Activated CD4-positive, CD25-positive, alpha-beta regulatory T cell treated with anti-CD3 and anti-CD28 coated beads, Interleukin-2, amount 50 U/mL, for 24 hours (primary cell): ENCODE results near the gene MPPED2.
A peak's percentile ranks its signal among the peaks of the same experiment; 100 is the strongest.

Experiments
- ATAC-seq, 2 donors: fragments of 150-1000 bp; cut with Tn5 transposase; one replicate each; pipeline ENCODE4 v1.10.0; 2021; ENCODE audit warnings: mild to moderate bottlenecking in 1 of 2, moderate library complexity in 1 of 2

The MPPED2 gene, protein sequence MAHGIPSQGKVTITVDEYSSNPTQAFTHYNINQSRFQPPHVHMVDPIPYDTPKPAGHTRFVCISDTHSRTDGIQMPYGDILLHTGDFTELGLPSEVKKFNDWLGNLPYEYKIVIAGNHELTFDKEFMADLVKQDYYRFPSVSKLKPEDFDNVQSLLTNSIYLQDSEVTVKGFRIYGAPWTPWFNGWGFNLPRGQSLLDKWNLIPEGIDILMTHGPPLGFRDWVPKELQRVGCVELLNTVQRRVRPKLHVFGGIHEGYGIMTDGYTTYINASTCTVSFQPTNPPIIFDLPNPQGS

DNA sequence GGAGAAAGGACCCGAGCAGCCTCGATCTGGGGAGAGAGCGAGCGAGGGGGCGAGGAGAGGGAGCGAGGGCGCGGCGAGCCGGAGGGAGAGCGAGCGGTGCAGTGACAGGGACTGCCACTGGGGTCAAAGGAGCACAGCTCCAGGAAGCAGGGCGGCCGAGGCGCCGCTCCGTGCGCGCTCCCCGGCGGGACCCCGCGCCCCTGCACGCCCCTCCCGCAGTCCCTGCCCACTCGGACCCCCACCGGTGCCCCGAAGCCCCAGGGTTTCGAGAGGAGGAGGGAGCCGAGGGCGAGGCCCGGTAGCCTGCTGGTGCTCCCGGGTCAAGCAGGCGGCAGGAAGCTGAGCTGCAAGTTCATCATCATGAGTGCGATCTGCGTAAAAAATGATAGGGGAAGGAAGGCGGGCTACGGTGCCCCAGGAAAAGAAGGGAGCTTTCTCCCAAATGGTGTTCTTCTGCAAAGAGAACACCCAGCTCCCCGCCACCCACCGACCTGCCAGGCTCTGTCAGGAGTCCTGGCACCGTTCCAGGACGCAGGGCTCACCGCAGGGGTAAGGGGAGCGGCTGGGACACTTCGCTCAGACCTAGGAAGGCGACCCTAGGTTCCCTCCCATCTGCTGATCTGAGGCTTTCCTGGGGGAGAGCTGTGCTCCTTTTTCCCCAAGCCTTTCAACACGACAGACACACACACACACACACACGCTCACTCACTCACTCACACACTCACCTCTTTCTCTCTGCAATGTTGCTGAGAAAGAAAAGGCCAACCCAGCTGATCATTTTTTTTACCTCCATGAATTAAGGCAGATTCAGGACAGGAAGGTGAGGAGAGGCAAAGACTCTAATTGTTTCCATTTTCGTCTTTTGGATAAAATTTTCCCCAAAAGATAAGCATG, at the start of gene MPPED2:
Gene MPPED2 (minus strand): TSS at position 103 of the 894 bp plus-strand sequence. CDS start 5,980 bp downstream, outside the sequence.
- ATAC-seq: peak; percentile 41 to 63

DNA sequence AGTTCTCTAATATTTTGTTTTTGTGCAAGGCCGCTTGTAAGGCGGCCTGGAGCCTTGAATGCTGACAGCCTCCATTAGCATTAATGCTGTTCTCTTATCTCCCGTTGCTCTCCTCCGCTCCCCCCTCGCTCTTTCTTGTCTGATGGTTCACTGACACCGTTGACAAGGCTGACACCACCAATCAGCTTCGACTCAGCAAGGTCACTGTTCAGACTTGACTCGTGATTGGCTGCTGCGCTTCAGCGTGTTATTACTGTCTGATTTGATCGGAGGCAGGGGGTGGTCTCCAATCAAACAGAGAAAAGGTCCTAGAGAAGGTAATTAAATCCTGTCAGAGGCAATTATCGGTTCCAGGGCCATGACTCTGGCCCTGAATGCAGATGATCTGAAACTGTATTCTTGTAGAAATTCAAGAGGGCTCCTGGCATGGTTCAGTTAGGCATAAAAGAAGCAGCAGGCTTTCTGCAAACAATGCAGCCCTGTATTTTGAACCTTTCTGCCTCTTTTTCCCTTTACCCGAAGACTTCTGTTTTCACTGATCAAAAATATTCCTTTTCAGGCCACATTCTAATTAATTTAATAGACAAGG, 49.3 kb upstream of the MPPED2 start:
- ATAC-seq: no peak

DNA sequence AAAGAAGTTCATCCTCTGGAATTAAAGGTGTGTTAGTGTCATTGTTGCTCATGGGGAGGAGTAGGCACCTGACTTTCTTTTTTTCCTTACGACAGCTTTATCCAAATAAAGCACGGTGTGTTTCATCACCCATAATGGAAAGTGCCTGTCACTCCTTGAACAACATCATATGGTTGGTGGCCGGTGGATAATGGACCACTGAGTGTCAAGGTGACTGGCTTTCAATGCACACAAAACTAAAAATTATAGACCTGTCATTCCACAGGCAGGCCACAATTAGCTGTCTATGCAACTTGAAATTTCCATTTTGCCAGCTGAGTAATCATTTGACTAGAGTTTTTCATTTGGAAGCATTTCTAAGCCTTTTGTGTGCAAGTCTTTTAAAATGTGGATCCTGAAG, 45.0 kb upstream of the MPPED2 start:
- ATAC-seq: no peak

DNA sequence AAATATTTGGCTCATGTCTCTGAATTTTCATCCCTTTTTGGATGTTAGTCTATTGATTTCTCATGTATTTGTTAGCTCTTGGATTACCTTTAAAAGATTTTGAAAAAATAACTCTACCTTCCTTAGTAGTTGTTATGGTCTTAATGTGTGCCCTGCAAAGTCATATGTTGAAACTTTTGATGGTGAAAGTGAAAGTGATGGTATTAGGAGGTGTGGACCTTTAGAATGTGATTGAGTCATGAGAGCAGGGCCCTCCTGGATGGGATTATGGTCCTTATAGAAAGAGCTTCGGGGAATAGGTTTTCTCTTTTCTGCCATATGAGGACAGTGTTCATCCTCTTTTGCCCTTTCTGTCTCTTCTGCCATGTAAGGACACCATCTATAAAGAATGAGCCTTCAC, 33.6 kb upstream of the MPPED2 start:
- no peak for ATAC-seq

DNA sequence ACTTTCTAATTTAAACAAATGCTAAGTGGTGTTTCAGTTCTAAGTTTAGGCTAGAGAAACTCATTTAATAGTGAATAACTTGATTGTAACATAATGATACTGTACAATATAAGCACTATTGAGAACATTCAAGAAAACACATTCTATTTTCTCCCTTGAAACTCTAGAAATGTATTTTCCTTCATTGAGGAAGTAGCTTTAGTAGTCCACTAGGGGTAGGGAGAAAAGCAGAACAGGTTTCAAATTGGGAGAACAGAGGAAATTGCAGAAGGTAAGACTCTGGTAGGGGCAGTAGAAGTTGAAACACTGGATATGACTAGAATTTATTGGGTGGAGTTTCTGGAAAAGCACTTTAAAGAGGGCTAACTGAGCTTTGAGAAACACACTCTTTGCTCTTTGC, 31.6 kb upstream of the MPPED2 start:
- no peak for ATAC-seq

DNA sequence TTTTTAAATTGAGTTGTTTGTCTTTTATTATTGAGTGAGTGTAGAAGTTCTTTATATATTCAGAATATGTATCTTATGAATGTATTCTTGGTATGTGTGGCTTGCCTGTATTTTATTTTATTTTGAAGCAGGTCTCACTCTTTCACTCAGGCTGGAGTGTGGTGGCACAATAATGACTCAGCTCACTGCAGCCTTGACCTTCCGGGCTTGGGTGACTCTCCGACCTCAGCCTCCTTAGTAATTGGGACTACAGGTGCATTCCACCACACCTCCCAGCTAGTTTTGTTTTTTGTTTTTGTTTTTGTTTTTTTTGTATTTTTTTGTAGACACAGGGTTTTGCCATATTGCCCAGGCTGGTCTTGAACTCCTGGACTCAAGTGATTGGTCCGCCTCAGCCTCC, 24.5 kb upstream of the MPPED2 start:
- ATAC-seq: no peak

DNA sequence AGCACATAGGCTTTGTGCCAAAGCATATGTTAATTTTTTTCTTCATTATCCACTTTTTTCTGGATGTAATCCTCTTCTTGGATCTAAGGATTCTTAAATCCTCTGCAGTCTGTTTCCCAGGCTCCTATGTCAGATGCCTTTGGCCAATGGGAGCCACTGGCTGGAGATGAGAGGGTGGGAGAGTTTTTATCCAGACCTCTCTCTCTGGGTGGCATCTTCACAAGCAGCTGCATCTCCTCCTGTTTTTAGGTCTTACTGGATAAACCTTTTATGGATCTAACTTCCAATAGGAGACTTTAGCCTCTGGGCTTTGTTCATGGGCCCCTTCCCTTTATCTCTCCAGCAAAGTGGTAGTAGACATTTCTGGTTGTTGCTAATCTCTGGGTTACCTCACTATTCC, 22.4 kb upstream of the MPPED2 start:
- ATAC-seq: no peak

DNA sequence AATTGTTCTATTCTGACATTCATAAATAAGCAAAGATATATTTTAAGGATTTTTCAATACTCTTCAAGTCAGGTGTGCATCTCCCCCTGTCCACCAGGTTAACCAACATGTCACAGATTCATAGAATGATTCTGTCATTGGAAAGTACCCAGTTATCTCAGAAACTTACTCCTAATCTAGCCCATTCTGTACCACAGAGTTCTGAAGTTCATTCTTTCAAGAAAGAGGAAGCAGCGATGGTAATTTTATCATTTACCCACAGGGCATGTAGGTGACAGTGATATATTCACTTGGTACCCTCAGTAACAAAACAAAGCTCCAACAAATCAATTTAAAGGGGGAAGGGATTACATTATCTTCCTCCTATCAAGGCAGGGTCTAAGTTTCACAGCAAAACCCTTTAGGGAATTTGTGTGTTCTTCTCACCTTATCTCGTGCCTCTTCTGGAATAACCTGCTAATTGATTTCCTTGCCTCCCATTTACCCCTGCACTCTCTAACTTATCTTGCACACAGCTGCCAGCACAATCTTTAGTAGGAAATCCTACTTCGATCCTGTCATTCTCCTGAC, 19.0 kb upstream of the MPPED2 start:
- ATAC-seq: peak in 1 of 2 donors; percentile 38

DNA sequence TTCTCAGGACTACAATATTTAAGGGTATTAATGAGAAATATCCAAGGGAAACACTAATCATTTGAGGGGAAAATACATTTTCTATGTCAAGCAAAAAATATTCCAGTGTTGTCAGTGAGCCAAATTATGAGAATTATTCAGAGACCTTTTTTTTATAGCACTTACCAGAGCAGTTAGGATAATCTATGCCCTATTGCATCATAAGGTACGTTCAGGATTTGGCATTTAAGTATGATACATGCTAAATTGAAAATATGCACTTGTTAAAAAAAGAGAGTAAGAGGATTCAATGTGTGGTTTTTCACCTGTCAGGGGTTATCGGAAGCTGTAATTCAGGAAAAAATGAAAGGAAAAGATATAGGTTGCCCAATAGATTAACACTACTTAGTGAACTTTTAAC, 17.2 kb upstream of the MPPED2 start:
- no peak for ATAC-seq

DNA sequence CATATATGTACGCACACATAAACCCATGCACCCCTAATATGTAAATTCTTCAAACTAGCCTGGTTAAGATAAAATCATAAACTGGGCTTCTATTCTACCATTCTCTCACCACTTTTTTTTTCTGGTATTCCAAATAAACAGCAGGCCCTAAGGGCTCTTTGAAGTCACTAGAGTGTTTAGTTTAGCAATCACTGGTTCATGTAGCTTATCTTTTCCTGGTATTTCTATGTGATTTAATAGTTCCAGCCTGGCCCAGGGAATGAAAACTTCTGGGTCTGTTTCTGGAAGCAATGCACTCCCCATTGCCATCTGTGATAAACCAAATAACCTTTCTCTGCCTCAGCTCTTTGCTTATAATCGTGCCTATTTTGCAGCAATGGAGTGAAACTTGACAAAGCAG, 10.7 kb upstream of the MPPED2 start:
- no peak for ATAC-seq

DNA sequence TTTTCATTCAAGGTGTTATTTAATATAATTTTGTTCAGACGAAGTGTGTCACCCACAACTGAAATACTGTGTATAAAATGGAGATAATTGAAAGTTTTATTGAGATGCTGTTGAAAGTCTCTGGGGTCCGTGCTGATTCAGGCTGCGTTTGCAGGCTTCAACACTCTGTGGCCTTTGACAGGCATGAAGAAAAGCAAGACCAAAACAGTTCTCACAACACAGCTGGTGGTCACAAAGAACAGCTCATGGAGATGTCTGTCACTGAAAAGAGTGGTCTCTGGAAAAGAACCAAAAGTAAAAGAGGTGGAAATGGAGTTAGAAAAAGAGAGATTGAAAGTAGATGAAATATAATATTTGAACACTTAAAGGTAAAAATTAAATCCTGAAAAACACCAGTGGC, 9.8 kb upstream of the MPPED2 start:
- no peak for ATAC-seq

DNA sequence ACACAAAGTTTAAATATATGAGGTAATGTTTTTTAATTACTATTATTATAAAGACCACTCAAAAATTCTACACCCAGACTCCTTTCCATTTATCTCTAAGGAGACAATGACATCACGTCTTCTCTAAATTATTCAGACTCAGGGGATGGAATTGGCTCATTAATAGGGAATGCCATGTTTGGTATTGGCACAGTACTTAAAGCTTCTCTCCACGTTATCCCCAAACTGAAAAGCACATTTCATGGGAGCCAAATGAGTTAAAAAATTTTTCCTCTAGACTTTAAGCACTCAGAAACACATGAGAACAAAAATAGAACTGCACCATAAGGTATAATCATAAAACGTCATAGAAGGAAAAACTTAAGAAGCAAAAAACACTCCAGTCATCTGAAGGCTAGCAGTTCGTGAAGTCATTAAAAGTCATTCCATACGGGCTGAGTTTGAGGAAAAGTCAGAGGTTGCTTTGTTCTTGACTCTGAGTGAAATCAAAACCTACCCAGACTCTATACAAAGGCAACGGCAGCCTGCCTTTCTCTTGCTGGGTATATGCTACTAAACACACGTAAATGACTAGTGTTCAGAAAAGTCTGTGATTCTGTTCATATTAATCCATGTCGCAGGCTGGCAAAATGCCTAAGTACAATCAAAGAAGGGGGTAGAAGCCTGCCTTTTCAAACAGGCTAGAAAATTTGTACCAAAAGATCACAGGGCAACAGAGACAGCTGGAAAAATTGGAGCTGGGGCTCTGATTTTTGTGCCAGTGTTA, 8.7 kb upstream of the MPPED2 start:
- ATAC-seq: no peak

DNA sequence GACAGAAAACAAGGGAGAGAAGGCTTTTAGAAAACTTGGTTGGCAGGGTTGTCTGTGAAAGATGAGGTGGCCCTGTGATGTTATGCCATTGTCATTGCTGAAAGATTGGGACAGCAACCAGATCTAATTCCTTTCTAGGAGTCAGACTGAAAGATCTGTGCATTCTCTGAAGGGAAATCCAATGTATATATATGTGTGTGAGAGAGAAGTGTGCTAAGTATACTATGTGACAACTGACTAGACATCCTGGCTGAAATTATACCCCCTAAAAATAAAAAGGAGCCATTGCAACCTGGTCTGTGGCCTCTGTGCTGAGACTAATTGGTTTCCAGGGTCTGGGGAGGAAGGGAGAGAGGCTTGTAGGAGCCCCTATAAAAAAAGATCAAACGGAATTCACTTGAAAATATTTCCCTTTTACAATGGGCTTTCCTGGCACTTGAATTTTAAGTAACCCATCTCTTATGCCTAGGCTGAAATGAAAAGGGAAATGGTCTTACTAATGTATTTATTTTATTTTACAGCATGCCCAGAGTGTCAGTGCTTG, 1.2 kb upstream of the MPPED2 start:
- no peak for ATAC-seq

DNA sequence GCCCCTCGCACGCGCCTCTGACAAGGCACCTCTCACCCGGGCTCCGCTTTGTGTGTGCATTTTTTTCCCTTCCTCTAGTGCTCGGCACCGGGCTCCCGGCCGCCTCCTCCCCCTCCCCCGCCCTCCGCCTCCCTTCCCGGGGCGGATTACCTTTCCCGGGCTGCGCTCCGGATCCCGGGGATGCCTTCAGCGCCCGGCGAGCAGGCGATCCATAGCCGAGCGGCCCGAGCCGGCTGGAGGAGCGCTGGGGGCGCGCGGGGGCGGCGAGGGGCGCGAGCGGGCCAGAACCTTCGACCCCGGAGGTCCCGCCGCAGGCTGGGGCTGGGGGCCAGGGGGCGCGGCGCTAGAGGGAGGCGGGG, 282 bp downstream of the MPPED2 start:
- ATAC-seq: peak in 1 of 2 donors; percentile 21

DNA sequence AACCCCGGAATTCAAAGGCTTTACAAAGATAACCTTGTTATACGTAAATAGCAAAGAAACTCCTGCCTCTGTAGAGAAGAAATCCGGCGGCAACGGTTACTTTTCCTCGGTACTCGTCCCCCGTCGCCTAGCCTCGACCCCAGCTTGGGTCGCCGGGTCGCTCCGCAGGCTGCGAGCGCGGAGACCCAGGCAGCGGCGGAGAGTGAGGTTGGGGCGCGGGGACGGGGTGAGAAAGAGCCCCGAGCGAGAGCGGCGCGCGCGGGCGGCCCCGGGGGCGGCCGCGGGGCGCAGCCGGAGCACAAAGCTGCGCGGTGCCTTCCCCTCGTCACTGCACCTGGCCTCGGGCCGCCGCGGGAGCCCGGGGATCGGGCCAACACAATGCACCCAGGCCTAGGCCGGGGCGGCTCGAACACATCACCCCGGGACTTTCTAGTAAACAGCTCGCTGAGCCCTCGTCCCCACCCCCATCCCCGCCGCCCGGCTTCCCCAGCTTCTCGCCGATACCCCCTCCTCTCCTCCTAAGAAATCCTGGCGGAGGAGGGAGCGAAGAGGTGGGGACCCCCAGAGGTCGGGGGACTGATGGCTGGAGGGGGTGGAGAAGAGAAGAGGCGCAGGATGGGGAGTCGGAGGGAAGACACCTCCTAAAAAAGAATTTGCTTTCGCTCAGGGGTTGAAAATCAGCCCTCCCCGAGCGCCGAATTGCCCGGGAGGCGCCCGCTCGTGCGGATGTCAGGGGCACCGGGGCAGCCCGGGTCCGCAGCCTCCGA, 845 bp downstream of the MPPED2 start:
- peak in 1 of 2 donors; percentile 13 for ATAC-seq

DNA sequence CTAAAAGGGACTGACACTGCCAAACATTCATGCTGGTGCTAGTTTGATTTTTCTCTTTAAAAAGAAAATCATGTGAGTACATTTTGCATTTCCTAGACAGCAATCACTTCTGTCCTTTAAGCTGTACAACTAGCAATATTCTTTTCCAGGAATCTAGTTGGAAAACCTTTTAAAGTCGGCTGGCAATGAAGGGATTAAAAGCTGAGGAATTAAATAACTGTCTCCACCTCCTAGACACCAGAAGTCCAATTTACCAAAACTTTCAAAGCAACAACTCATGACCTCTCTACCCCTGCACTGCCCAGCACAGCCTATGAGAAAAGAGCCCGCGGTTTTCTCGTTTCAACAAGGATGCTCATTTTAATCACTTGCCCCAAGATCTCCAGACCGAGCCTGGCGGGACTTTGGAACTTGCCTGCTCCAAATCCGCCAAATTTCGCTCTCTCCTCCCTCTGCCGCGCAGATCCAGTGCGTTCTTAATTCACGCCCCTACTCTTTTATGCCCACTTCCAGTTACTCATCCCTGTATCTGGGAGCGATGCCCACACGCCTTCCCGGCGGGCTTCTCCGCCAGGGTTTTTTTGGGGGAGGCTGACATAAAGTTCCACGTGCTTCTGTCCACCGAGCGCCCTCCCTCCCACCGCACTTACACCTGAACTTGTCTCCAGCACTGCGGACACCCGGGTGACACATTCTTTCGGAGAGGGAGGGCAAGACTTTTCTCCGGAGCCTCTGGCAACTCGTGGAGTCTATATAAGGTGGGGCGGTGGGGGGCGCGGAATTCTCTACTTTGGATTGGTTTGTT, 2.5 kb downstream of the MPPED2 start:
- ATAC-seq: no peak

DNA sequence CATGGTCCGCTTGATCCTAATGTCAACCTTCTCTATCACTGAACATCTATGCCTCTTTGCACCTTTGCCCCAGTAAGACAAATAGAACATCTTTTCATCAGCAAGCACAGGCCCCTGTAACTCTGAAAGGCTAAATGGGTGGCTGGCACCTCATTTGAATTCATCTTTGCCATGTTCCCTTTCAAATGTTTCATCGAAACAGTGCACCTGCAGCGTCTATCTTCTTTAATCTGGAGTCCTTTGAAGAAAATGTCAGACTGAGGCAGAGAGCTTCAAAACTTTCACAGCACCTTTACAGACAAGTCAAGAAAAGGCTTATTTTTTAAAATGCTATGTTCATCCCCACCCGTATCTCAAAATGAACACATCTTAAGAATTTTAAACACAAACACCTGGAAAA, 3.4 kb downstream of the MPPED2 start:
- no peak for ATAC-seq

DNA sequence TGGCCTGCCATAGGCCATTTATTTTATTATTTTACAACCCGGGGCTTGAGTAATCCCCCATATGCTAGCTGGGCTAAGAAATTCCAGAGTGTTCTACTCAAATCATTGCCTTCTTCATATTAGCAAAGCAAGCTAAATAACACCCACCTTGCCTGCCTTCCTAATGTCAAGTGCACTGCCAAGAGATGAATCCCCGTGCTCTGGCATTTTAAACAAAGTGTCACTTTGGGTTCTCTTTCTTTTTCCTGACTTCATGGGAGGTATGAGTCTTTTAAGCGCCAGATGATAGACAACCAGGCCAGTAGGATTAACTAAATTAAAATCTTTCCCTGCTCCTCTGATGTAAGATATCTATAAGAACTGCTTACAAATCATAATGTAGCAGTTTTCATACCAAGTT, 4.5 kb downstream of the MPPED2 start:
- no peak for ATAC-seq

DNA sequence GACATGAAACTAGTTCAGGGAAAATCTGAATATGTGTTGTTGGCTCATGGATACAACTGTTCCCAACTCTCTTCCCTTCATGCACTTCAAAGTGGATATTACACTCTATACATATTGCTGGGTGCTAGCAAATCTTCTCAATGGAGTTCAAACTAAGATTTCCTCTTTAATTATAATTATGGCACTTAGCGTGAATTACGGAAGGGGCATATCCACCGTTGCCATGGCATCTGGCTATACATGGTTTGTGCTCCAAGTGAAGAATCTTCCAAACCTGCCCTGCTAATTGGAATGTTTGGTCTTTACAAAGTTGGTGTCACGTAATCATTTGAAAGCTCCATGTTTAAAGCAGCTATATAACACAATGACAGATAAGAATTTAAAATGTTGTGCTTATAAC, 5.6 kb downstream of the MPPED2 start:
- no peak for ATAC-seq

DNA sequence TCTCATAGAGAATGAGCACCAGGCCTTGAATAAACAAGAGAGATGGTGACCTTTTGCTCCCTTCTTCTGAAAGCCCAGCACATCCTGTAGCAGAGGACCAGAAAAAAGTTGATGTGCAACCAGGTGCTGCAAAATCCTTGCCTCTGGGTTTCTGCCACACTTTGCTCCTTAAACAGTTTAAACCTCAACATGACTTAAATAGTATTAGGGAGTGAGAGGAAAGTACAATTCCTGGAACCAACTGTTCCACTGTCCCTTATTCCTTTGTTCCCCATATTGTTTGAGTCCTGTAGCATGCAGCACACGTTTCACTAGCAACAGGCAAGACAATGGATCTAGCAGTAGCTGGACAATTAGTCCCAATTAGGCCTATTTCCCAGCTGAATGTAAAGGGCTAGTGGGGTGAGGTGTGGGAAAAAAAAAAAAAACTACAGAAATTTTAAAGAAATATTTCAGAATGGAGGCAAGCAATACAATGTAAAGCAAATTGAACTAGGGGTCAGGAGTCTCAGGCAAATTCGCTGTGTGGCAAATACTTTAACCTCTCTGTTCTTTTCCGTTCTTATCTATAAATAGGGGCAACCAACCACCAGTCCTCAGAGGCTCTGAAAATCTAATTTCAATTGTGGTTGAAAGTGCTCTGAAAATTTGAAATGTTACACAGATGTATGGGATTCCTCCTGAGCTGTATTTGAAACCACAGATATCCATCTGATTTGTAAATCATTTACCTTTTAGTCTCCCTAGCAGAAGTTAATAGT, 6.6 kb downstream of the MPPED2 start:
- ATAC-seq: no peak
